H9 (cell line): ENCODE measurements around the gene DCPS. TPM values are rescaled to one million over a fixed set of nuclear protein-coding genes. Genes with fewer than 3 reads are reported as not detected.

ENCODE experiments used
- DNase-seq: peaks from one replicate; pipeline ENCODE4 v3.0.0-alpha.2; 2017
- H2AFZ ChIP-seq: one replicate; pipeline ENCODE4 v1.6.1; 2013; ENCODE audit warnings: mild to moderate bottlenecking, low read length, control low read depth, moderate library complexity
- H2AK5ac ChIP-seq: 2 replicates; pipeline ENCODE4 v1.6.1; 2013; ENCODE audit warnings: low read length, control low read depth, mixed read lengths; ENCODE audit not compliant: insufficient read length
- H2BK120ac ChIP-seq: one replicate; pipeline ENCODE4 v1.6.1; 2013; ENCODE audit warnings: low read depth, mild to moderate bottlenecking, low read length, control low read depth, inconsistent platforms; ENCODE audit not compliant: poor library complexity, severe bottlenecking
- H2BK12ac ChIP-seq: 2 replicates; pipeline ENCODE4 v1.6.1; 2013; ENCODE audit warnings: low read length, control low read depth, mixed read lengths, low read depth; ENCODE audit not compliant: insufficient read length
- H2BK15ac ChIP-seq: 2 replicates; pipeline ENCODE4 v1.6.1; 2013; ENCODE audit warnings: low read depth, low read length, control low read depth
- H2BK20ac ChIP-seq: one replicate; pipeline ENCODE4 v1.6.1; 2013; ENCODE audit warnings: low read depth, mild to moderate bottlenecking, low read length, control low read depth, inconsistent platforms; ENCODE audit not compliant: poor library complexity, severe bottlenecking
- H2BK5ac ChIP-seq: 2 replicates; pipeline ENCODE4 v1.6.1; 2013; ENCODE audit warnings: low read length, control low read depth, mixed read lengths; ENCODE audit not compliant: insufficient read length
- H3K14ac ChIP-seq: 2 replicates; pipeline ENCODE4 v1.6.1; 2013; ENCODE audit warnings: low read length, control low read depth; ENCODE audit not compliant: insufficient read depth
- H3K18ac ChIP-seq: 2 replicates; pipeline ENCODE4 v1.6.1; 2013; ENCODE audit warnings: low read depth, mild to moderate bottlenecking, mixed read lengths, low read length, control low read depth; ENCODE audit not compliant: insufficient read length
- H3K23ac ChIP-seq: 2 replicates; pipeline ENCODE4 v1.6.1; 2013; ENCODE audit warnings: low read length, control low read depth, mixed read lengths, low read depth; ENCODE audit not compliant: insufficient read length
- H3K23me2 ChIP-seq: 2 replicates; pipeline ENCODE4 v1.6.1; 2013; ENCODE audit warnings: low read depth, mild to moderate bottlenecking, mixed read lengths, low read length, control low read depth; ENCODE audit not compliant: insufficient read length, poor library complexity, severe bottlenecking
- H3K27ac ChIP-seq: 2 replicates; pipeline ENCODE4 v1.5.1; 2013; ENCODE audit warnings: low read length, control low read depth, mixed read lengths, low read depth; ENCODE audit not compliant: insufficient read length
- H3K27me3 ChIP-seq: 2 replicates; pipeline ENCODE4 v1.6.1; 2013; ENCODE audit warnings: low read length, control low read depth, inconsistent platforms; ENCODE audit not compliant: insufficient read depth
- H3K4ac ChIP-seq: 2 replicates; pipeline ENCODE4 v1.6.1; 2013; ENCODE audit warnings: low read depth, mild to moderate bottlenecking, control low read depth, inconsistent platforms, low read length, moderate library complexity
- H3K4me1 ChIP-seq: 2 replicates; pipeline ENCODE4 v1.6.1; 2013; ENCODE audit warnings: low read length, control low read depth, inconsistent platforms; ENCODE audit not compliant: insufficient read depth
- H3K4me2 ChIP-seq: 2 replicates; pipeline ENCODE4 v1.6.1; 2013; ENCODE audit warnings: low read length, control low read depth, mixed read lengths; ENCODE audit not compliant: insufficient read length, insufficient read depth
- H3K56ac ChIP-seq: 2 replicates; pipeline ENCODE4 v1.6.1; 2013; ENCODE audit warnings: low read depth, mild to moderate bottlenecking, mixed read lengths, low read length, control low read depth; ENCODE audit not compliant: insufficient read length
- H3K79me1 ChIP-seq: 2 replicates; pipeline ENCODE4 v1.6.1; 2013; ENCODE audit warnings: low read depth, mild to moderate bottlenecking, moderate library complexity, low read length, control low read depth, inconsistent platforms; ENCODE audit not compliant: insufficient read depth, poor library complexity, severe bottlenecking
- H3K79me2 ChIP-seq: 2 replicates; pipeline ENCODE4 v1.6.1; 2013; ENCODE audit warnings: low read length, control low read depth, inconsistent platforms; ENCODE audit not compliant: insufficient read depth
- H3K9ac ChIP-seq: 2 replicates; pipeline ENCODE4 v1.6.1; 2013; ENCODE audit warnings: low read length, control low read depth, mixed read lengths; ENCODE audit not compliant: insufficient read length; ENCODE audit errors: extremely low read depth
- H3K9me3 ChIP-seq: one replicate; pipeline ENCODE4 v1.6.1; 2013; ENCODE audit warnings: low read depth, low read length, inconsistent platforms; ENCODE audit not compliant: control insufficient read depth
- H3T11ph ChIP-seq: one replicate; pipeline ENCODE4 v1.6.1; 2013; ENCODE audit warnings: mild to moderate bottlenecking, low read length, control low read depth, inconsistent platforms
- H4K20me1 ChIP-seq: one replicate; pipeline ENCODE4 v1.6.1; 2013; ENCODE audit not compliant: control insufficient read depth, insufficient read length, insufficient read depth
- H4K5ac ChIP-seq: 2 replicates; pipeline ENCODE4 v1.6.1; 2013; ENCODE audit warnings: low read depth, mild to moderate bottlenecking, mixed read lengths, low read length, control low read depth; ENCODE audit not compliant: insufficient read length
- H4K8ac ChIP-seq: replicated peaks from 2 replicates; pipeline ENCODE4 v1.6.1; 2013; ENCODE audit warnings: low read length, control low read depth, mixed read lengths, low read depth; ENCODE audit not compliant: insufficient read length
- H4K91ac ChIP-seq: 2 replicates; pipeline ENCODE4 v1.6.1; 2013; ENCODE audit warnings: low read depth, mild to moderate bottlenecking, moderate library complexity, mixed read lengths, low read length, control low read depth; ENCODE audit not compliant: insufficient read length
- H3K27ac Mint-ChIP-seq, 3 experiments: 2 replicates in 2 of 3; 3 replicates in 1 of 3; pipeline ENCODE4 v1.8.0; 2020 to 2021; ENCODE audit warnings: mixed read lengths in 3 of 3, mild to moderate bottlenecking in 1 of 3, moderate library complexity in 1 of 3
- H3K27me3 Mint-ChIP-seq: 2 replicates; pipeline ENCODE4 v1.8.0; 2021; ENCODE audit warnings: low read depth, mild to moderate bottlenecking, moderate library complexity, mixed read lengths
- H3K36me3 Mint-ChIP-seq, 3 experiments: 2 replicates in 2 of 3; 3 replicates in 1 of 3; pipeline ENCODE4 v1.8.0; 2020 to 2021; ENCODE audit warnings: low read depth in 3 of 3, mixed read lengths in 3 of 3; ENCODE audit not compliant: insufficient read depth in 1 of 3
- H3K4me1 Mint-ChIP-seq, 2 experiments: 2 replicates each; pipeline ENCODE4 v1.8.0; 2020; ENCODE audit warnings: mixed read lengths in 2 of 2
- H3K4me3 Mint-ChIP-seq, 2 experiments: 2 replicates in 1 of 2; 3 replicates in 1 of 2; pipeline ENCODE4 v1.8.0; 2020 to 2021; ENCODE audit warnings: mild to moderate bottlenecking in 2 of 2, mixed read lengths in 2 of 2, moderate library complexity in 1 of 2
- H3K9me3 Mint-ChIP-seq, 2 experiments: 2 replicates in 1 of 2; 3 replicates in 1 of 2; pipeline ENCODE4 v1.8.0; 2020; ENCODE audit warnings: mild to moderate bottlenecking in 2 of 2, mixed read lengths in 2 of 2, moderate library complexity in 1 of 2
- CTCF ChIP-seq: fragments of 200-600 bp; sonication (generic); conservative IDR thresholded peaks from 3 replicates; pipeline ENCODE4 v1.8.0; 2021; ENCODE audit warnings: antibody characterized with exemption, mild to moderate bottlenecking
- WGBS: extraction: QIAGEN DNeasy Blood & Tissue Kit; methylation state at CpG from one replicate; pipeline ENCODE4 v1.1.7; 2013; ENCODE audit warnings: missing lambda C conversion rate, low lambda C conversion rate, mixed read lengths; ENCODE audit not compliant: insufficient read length; ENCODE audit errors: extremely low coverage; 5-methylcytosine and 5-hydroxymethylcytosine counted together
- total RNA-seq: library from RNA; stranded (reverse); gene quantifications from 2 replicates; pipeline ENCODE4 v1.2.1, GENCODE V29; 2021

DCPS gene
- total RNA-seq, 1 experiment from 2014 or later, result 27.7 TPM

- peaks cover 0 to 4% of the 10 kb centered on the region in 2 experiments; a peak in 1 of 4 replicates for H3K4me1 Mint-ChIP-seq
- no peak for TF ChIP-seq CTCF
- Histone ChIP-seq H3T11ph (no peak overlapping the region), H3K79me1 (no peaks in the 10 kb centered on the region), H2BK15ac (no peak overlapping the region), H3K23me2 (no peaks in the 10 kb centered on the region), H2BK12ac (no peak overlapping the region), H3K79me2 (no peaks in the 10 kb centered on the region), H3K4me2 (no peak overlapping the region), H3K9ac (no peak overlapping the region), H3K4ac (no peak overlapping the region), H3K23ac (no peak overlapping the region), H4K5ac (no peak overlapping the region), H3K18ac (no peak overlapping the region), H2AFZ (no peak overlapping the region), H2BK5ac (no peak overlapping the region), H4K8ac (no peak overlapping the region), H3K4me1 (no peaks in the 10 kb centered on the region; the same call in 1 of the 2 replicates), H2BK20ac (no peak overlapping the region), H3K9me3 (no peaks in the 10 kb centered on the region), H3K14ac (no peak overlapping the region), H4K20me1 (no peaks in the 10 kb centered on the region), H3K56ac (no peak overlapping the region), H2AK5ac (no peak overlapping the region), H3K27me3 (no peaks in the 10 kb centered on the region), H2BK120ac (no peak overlapping the region), H4K91ac (no peak overlapping the region), H3K27ac (no peak overlapping the region)
- H3K36me3 Mint-ChIP-seq, result peaks cover 7 to 24% (median 14%) of the 10 kb centered on the region in 3 experiments; a peak in 6 of 7 replicates
- H3K9me3 Mint-ChIP-seq, result no peaks in the 10 kb centered on the region
- no peak overlapping the region; a peak in 1 of 5 replicates for H3K4me3 Mint-ChIP-seq
- H3K27me3 Mint-ChIP-seq, result no peaks in the 10 kb centered on the region
- H3K27ac Mint-ChIP-seq, result peak overlapping the region in 1 of 3 experiments; percentile 79; a peak in 1 of 7 replicates
- no peak for DNase-seq
- no CpG with 5 or more reads among the region's 11 CpGs for WGBS
Observed at GRCh38 chr11:126329644-126330211, 25.9 kb downstream of the DCPS start.
